ENCODE results near the gene CCDC102A. TPM values are rescaled to one million over a fixed set of nuclear protein-coding genes. Genes with fewer than 3 reads are reported as not detected.

CCDC102A gene
- total and polyA plus RNA-seq, 10 of the 15 experiments (the other 5 are each of a cell fraction or from before 2014, with no cell fraction given): 0.03 to 5.9 (median 2.4) TPM

- TF ChIP-seq ZNF592 (IDR thresholded peaks at IDR 0.05) (no peak), MEF2B (IDR thresholded peaks at IDR 0.05; ENCODE audit: partially characterized antibody, poor library complexity, severe bottlenecking) (no peak), BMI1 (IDR thresholded peaks at IDR 0.05; ENCODE audit: borderline replicate concordance) (no peak)
Measured at GRCh38 chr16:57512296-57513001, 23.9 kb downstream of the CCDC102A start (continued).

- FAIRE-seq (no peak), ATAC-seq (no peak), DNase-seq (ENCODE audit: low read depth, low spot score) (no peak)
- H4K20me1 ChIP-seq (ENCODE audit: control insufficient read depth, insufficient read depth): no peaks in the 10 kb centered on the region
- H3K27me3 ChIP-seq (replicated peaks in 1 of 2; ENCODE audit: control insufficient read depth in 2 of 2, insufficient read depth in 2 of 2, low read length in 1 of 2): no peaks in the 10 kb centered on the region; a peak in 2 of 4 replicates
- BruUV-seq (replicated peaks): no TSS peak
- no peak overlapping the region for H3K4me3 ChIP-seq
- H3K36me3 ChIP-seq (ENCODE audit: control insufficient read depth in 2 of 2, insufficient read depth in 2 of 2, low read length in 1 of 2): peaks cover 0 to 3% of the 10 kb centered on the region in 2 experiments; a peak in 2 of 4 replicates
- POLR2A ChIA-PET: no interaction called here
- intact Hi-C loops (cut with micrococcal nuclease; ENCODE audit: unreplicated experiment) (loop anchor here (2.0 kb wide), 1 partner anchor 87 kb away; no protein-coding TSS in a partner anchor), in situ Hi-C loops (cut with MboI) (no loop called here)
- WGBS (ENCODE audit: insufficient coverage, insufficient replicate concordance, low lambda C conversion rate, missing lambda C conversion rate): 40% methylated on average over 10 of the region's 10 CpGs
- CTCF ChIA-PET: interaction anchor here (1.0 to 2.7 kb wide), 3 partner anchors 9 to 94 kb away, joined by 4 to 9 read pairs (median 5); partner anchors contain the start of gene DOK4
- H3K4me2 ChIP-seq (ENCODE audit: control insufficient read depth, insufficient read depth): no peak overlapping the region
- no peak overlapping the region for H2AFZ ChIP-seq (ENCODE audit: control insufficient read depth, low read depth, low read length)
- no peaks in the 10 kb centered on the region for H3K4me1 ChIP-seq (ENCODE audit: control insufficient read depth, insufficient read depth, low read length)
- no peak overlapping the region for H3K27ac ChIP-seq (ENCODE audit: control insufficient read depth, insufficient read depth)
- RAD21 ChIA-PET (ENCODE audit: unreplicated experiment): no interaction called here
- H3K9ac ChIP-seq (ENCODE audit: control insufficient read depth, insufficient read depth, low read length): no peak overlapping the region
- H3K9me3 ChIP-seq (replicated peaks; ENCODE audit: control insufficient read depth, insufficient read depth, low read length): no peaks in the 10 kb centered on the region
- no peaks in the 10 kb centered on the region for H3K79me2 ChIP-seq (ENCODE audit: control insufficient read depth, insufficient read depth, low read length)
- SMC1A ChIA-PET (ENCODE audit: uncharacterized antibody, unreplicated experiment): interaction anchor here (0.7 to 1.5 kb wide), 2 partner anchors 9 to 13 kb away, joined by 3 read pairs; no protein-coding TSS in a partner anchor
- TF ChIP-seq SMAD5 (IDR thresholded peaks at IDR 0.05; ENCODE audit: low read depth) (no peak), MTA2 (IDR thresholded peaks at IDR 0.05; ENCODE audit: low read depth) (no peak), TBL1XR1 (IDR thresholded peaks at IDR 0.05; ENCODE audit: low read depth, low read length) (no peak), EZH2 (IDR thresholded peaks at IDR 0.05; ENCODE audit: borderline replicate concordance, control insufficient read depth, low read depth, low read length) (no peak), NRF1 (conservative IDR thresholded peaks at IDR 0.05; ENCODE audit: low read depth, low read length) (no peak), RFX5 (IDR thresholded peaks at IDR 0.05; ENCODE audit: low read depth, low read length) (no peak), ZNF622 (IDR thresholded peaks at IDR 0.05) (no peak), KDM1A (IDR thresholded peaks at IDR 0.05; ENCODE audit: borderline replicate concordance) (no peak)
- TF ChIP-seq, protein P1, sequence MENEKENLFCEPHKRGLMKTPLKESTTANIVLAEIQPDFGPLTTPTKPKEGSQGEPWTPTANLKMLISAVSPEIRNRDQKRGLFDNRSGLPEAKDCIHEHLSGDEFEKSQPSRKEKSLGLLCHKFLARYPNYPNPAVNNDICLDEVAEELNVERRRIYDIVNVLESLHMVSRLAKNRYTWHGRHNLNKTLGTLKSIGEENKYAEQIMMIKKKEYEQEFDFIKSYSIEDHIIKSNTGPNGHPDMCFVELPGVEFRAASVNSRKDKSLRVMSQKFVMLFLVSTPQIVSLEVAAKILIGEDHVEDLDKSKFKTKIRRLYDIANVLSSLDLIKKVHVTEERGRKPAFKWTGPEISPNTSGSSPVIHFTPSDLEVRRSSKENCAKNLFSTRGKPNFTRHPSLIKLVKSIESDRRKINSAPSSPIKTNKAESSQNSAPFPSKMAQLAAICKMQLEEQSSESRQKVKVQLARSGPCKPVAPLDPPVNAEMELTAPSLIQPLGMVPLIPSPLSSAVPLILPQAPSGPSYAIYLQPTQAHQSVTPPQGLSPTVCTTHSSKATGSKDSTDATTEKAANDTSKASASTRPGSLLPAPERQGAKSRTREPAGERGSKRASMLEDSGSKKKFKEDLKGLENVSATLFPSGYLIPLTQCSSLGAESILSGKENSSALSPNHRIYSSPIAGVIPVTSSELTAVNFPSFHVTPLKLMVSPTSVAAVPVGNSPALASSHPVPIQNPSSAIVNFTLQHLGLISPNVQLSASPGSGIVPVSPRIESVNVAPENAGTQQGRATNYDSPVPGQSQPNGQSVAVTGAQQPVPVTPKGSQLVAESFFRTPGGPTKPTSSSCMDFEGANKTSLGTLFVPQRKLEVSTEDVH (IDR thresholded peaks at IDR 0.05; ENCODE audit: low read depth, partially characterized antibody): no peak
Measured at GRCh38 chr16:57510016-57510871, 26.1 kb downstream of the CCDC102A start.

Measured in GM12878 (cell line).